K562 (cell line): Measurements from ENCODE around the gene PLD3. TPM values are rescaled to one million over a fixed set of nuclear protein-coding genes. Genes with fewer than 3 reads are reported as not detected.

Experiments
- AFF1 ChIP-seq, 2 experiments: fragments of 450-650 bp; IDR thresholded peaks; 2 replicates each; pipeline ENCODE4 v1.6.1; 2018; ENCODE audit warnings: mild to moderate bottlenecking in 2 of 2, low read depth in 1 of 2; ENCODE audit not compliant: partially characterized antibody in 2 of 2
- ATF7 ChIP-seq: fragments of 450-650 bp; IDR thresholded peaks from 2 replicates; pipeline ENCODE4 v1.7.1; 2014; ENCODE audit warnings: mild to moderate bottlenecking, moderate library complexity
- CAMTA2 ChIP-seq: fragments of 250-450 bp; sonication (Bioruptor Pico); conservative IDR thresholded peaks from 2 replicates; pipeline ENCODE4 v1.5.1; 2022
- CTCFL ChIP-seq: IDR thresholded peaks from 2 replicates; pipeline ENCODE4 v1.6.1; 2011; ENCODE audit warnings: borderline replicate concordance, low read depth, mild to moderate bottlenecking, moderate library complexity, low read length; ENCODE audit not compliant: insufficient read depth, poor library complexity, severe bottlenecking
- E2F3 ChIP-seq: fragments of 250-450 bp; sonication (Bioruptor Pico); IDR thresholded peaks from 2 replicates; pipeline ENCODE4 v1.4.0; 2020; ENCODE audit warnings: mild to moderate bottlenecking
- FOXP1 ChIP-seq: sonication (generic); formaldehyde crosslinking; IDR thresholded peaks from 2 replicates; pipeline ENCODE4 v1.8.0; 2022; ENCODE audit warnings: mild to moderate bottlenecking, missing genetic modification reagents
- HMGN3 ChIP-seq: IDR thresholded peaks from 2 replicates; pipeline ENCODE4 v1.6.1; 2011; ENCODE audit warnings: borderline replicate concordance, low read depth, mild to moderate bottlenecking, mixed read lengths, low read length; ENCODE audit not compliant: insufficient read length; ENCODE audit errors: extremely low read depth
- LEF1 ChIP-seq: fragments of 450-650 bp; IDR thresholded peaks from 2 replicates; pipeline ENCODE4 v1.6.1; 2016; ENCODE audit warnings: mild to moderate bottlenecking
- MCM5 ChIP-seq: fragments of 450-650 bp; IDR thresholded peaks from 2 replicates; pipeline ENCODE4 v1.6.1; 2016; ENCODE audit warnings: low read depth
- NFE2L1 ChIP-seq: fragments of 450-650 bp; IDR thresholded peaks from 2 replicates; pipeline ENCODE4 v1.6.1; 2016; ENCODE audit warnings: missing genetic modification characterization, low read depth, mild to moderate bottlenecking, missing compliant biosample characterization, moderate library complexity, borderline replicate concordance
- POLR2G ChIP-seq: fragments of 200-400 bp; formaldehyde crosslinking; IDR thresholded peaks from 2 replicates; pipeline ENCODE4 v1.6.1; 2017; ENCODE audit warnings: low read depth, mild to moderate bottlenecking, antibody characterized with exemption, low read length, moderate library complexity
- POLR2H ChIP-seq: IDR thresholded peaks from 2 replicates; pipeline ENCODE4 v1.6.1; 2016; ENCODE audit warnings: missing genetic modification characterization, low read depth, mild to moderate bottlenecking, control low read depth, missing compliant biosample characterization, moderate library complexity
- RBM25 ChIP-seq: fragments of 200-400 bp; formaldehyde crosslinking; IDR thresholded peaks from 2 replicates; pipeline ENCODE4 v1.6.1; 2018; ENCODE audit warnings: low read length, low read depth, moderate library complexity; ENCODE audit not compliant: severe bottlenecking
- SIN3B ChIP-seq: fragments of 450-650 bp; IDR thresholded peaks from 2 replicates; pipeline ENCODE4 v1.6.1; 2017; ENCODE audit warnings: low read depth, mild to moderate bottlenecking, moderate library complexity
- TRIM28 ChIP-seq: fragments of 450-650 bp; IDR thresholded peaks from 2 replicates; pipeline ENCODE4 v1.6.1; 2017
- ZNF224 ChIP-seq: sonication (generic); formaldehyde crosslinking; IDR thresholded peaks from 2 replicates; pipeline ENCODE4 v1.8.0; 2022; ENCODE audit warnings: mild to moderate bottlenecking, missing genetic modification reagents
- ZNF696 ChIP-seq: fragments of 250-450 bp; sonication (Bioruptor Pico); conservative IDR thresholded peaks from 2 replicates; pipeline ENCODE4 v1.4.0; 2020; ENCODE audit warnings: mild to moderate bottlenecking, moderate library complexity
- polyA plus RNA-seq, 8 experiments: library from polyadenylated mRNA; depleted of rRNA in 4 of 8; stranded (reverse) in 5 of 8; unstranded in 3 of 8; fragments of >200 nt; fragmentation: Nextera tagmentation in 2 of 8; fragmentation: Illumina TruSeq in 1 of 8; extraction: Ambion mirVana in 2 of 8; extraction: Trizol in 1 of 8; gene quantifications; 2 replicates each; pipeline versions ENCODE4 v1.2.1 to v1.2.3, GENCODE V29; 2011 to 2014; ENCODE audit warnings: inconsistent platforms in 1 of 8, missing spikeins in 1 of 8
- total RNA-seq, 7 experiments: library from RNA; depleted of rRNA in 6 of 7; stranded (reverse); fragments of >200 nt in 6 of 7; fragmentation: Illumina TruSeq in 2 of 7; extraction: Trizol in 2 of 7; gene quantifications; 2 replicates each; pipeline versions ENCODE4 v1.2.1 to v1.2.3, GENCODE V29; 2011 to 2021; ENCODE audit warnings: low replicate concordance in 1 of 7

Gene PLD3
- total and polyA plus RNA-seq, 9 of the 15 experiments (the other 6 are each of a cell fraction or from before 2014, with no cell fraction given): 2.3 to 128 (median 72.7) TPM

- peak; percentile 94 for TF ChIP-seq CTCFL
- TF ChIP-seq LEF1: 0 out of 2 replicates have a peak, but pooled peaks have one; percentile 17
- TF ChIP-seq FOXP1 (CRISPR knock-in tag): peak; percentile 32; the same call in 1 of the 2 replicates
- peak; percentile 45; the same call in 1 of the 2 replicates for TF ChIP-seq SIN3B
- no peak for TF ChIP-seq MCM5
- TF ChIP-seq AFF1 (IDR thresholded peaks at IDR 0.05; ENCODE audit: low read depth in 1 of 2, partially characterized antibody in 2 of 2): no peak
- TF ChIP-seq E2F3 (CRISPR knock-in tag): peak; percentile 63; the same call in 1 of the 2 replicates
- TF ChIP-seq POLR2G: peak; percentile 100
- no peak for TF ChIP-seq TRIM28
- TF ChIP-seq NFE2L1 (tag): no peak
- TF ChIP-seq ZNF224 (CRISPR knock-in tag): 0 out of 2 replicates have a peak, but pooled peaks have one; percentile 15
- TF ChIP-seq RBM25: peak; percentile 76
- TF ChIP-seq HMGN3: peak; percentile 77
- no peak for TF ChIP-seq ZNF696 (CRISPR knock-in tag)
- peak; percentile 98 for TF ChIP-seq POLR2H (tag)
- TF ChIP-seq CAMTA2 (CRISPR knock-in tag): 0 out of 2 replicates have a peak, but pooled peaks have one; percentile 47
- peak; percentile 75 for TF ChIP-seq ATF7
These were observed 77.2 kb downstream of the PLD3 start, which contains the start of gene SERTAD1 (continued) for GRCh38 chr19:40425450-40426287.
